ENCODE data around the gene ZC3H7A.
A peak's percentile ranks its signal among the peaks of the same experiment; 100 is the strongest.

The ZC3H7A gene

GRCh38 chr16:11752856-11753255 is 44.2 kb downstream of the ZC3H7A start:
- H3K27ac ChIP-seq: no peak overlapping the region
- no peak overlapping the region for H2AFZ ChIP-seq (ENCODE audit: low read depth)
- no peak overlapping the region for H3K4me2 ChIP-seq
- H3K4me1 ChIP-seq (ENCODE audit: low read depth, poor library complexity, severe bottlenecking): peaks cover 17% of the 10 kb centered on the region
- no peaks in the 10 kb centered on the region for H3K79me2 ChIP-seq (ENCODE audit: insufficient read depth, low read depth)
- H3K36me3 ChIP-seq (ENCODE audit: insufficient read depth): peaks cover 24% of the 10 kb centered on the region; the same call in 1 of the 2 replicates
- no peaks in the 10 kb centered on the region for H3K27me3 ChIP-seq (ENCODE audit: insufficient read depth, low read depth)
- no peak overlapping the region for H3K4me3 ChIP-seq (IDR thresholded peaks at IDR 0.05; ENCODE audit: insufficient read depth, low read depth, low read length)
- no peaks in the 10 kb centered on the region for H4K20me1 ChIP-seq (ENCODE audit: insufficient read depth)
- H3K9ac ChIP-seq: no peak overlapping the region
- no peak for TF ChIP-seq CTCF (conservative IDR thresholded peaks at IDR 0.05; ENCODE audit: low read depth, low read length)

- H3K36me3 ChIP-seq (ENCODE audit: insufficient read depth): peaks cover 15% of the 10 kb centered on the region; the same call in 1 of the 2 replicates
- H3K4me1 ChIP-seq (ENCODE audit: low read depth, poor library complexity, severe bottlenecking): peaks cover 44% of the 10 kb centered on the region
- H2AFZ ChIP-seq (ENCODE audit: low read depth): no peak overlapping the region
- H3K4me2 ChIP-seq: no peak overlapping the region
- H3K4me3 ChIP-seq (IDR thresholded peaks at IDR 0.05; ENCODE audit: insufficient read depth, low read depth, low read length): no peak overlapping the region
- no peaks in the 10 kb centered on the region for H3K79me2 ChIP-seq (ENCODE audit: insufficient read depth, low read depth)
- H3K27me3 ChIP-seq (ENCODE audit: insufficient read depth, low read depth): no peaks in the 10 kb centered on the region
- TF ChIP-seq CTCF (conservative IDR thresholded peaks at IDR 0.05; ENCODE audit: low read depth, low read length): no peak
- no peak overlapping the region for H3K9ac ChIP-seq
- H3K27ac ChIP-seq: no peak overlapping the region; the same call in 1 of the 2 replicates
- H4K20me1 ChIP-seq (ENCODE audit: insufficient read depth): no peaks in the 10 kb centered on the region
These were observed 47.0 kb downstream of the ZC3H7A start for GRCh38 chr16:11750056-11750455.

- Histone ChIP-seq H3K4me3 (IDR thresholded peaks at IDR 0.05; ENCODE audit: insufficient read depth, low read depth, low read length) (no peak overlapping the region), H3K9ac (peak overlapping the region; percentile 0; the same call in 1 of the 2 replicates), H3K36me3 (ENCODE audit: insufficient read depth) (peaks cover 15% of the 10 kb centered on the region; the same call in 1 of the 2 replicates), H2AFZ (ENCODE audit: low read depth) (no peak overlapping the region), H4K20me1 (ENCODE audit: insufficient read depth) (no peaks in the 10 kb centered on the region), H3K27ac (peak overlapping the region; percentile 64), H3K4me1 (ENCODE audit: low read depth, poor library complexity, severe bottlenecking) (peaks cover 58% of the 10 kb centered on the region), H3K79me2 (ENCODE audit: insufficient read depth, low read depth) (no peaks in the 10 kb centered on the region), H3K4me2 (peak overlapping the region; percentile 61), H3K27me3 (ENCODE audit: insufficient read depth, low read depth) (no peaks in the 10 kb centered on the region)
- no peak for TF ChIP-seq CTCF (conservative IDR thresholded peaks at IDR 0.05; ENCODE audit: low read depth, low read length)
These were observed 48.4 kb downstream of the ZC3H7A start for GRCh38 chr16:11748404-11749254.

- Histone ChIP-seq H3K36me3 (ENCODE audit: insufficient read depth) (peaks cover 15% of the 10 kb centered on the region; the same call in 1 of the 2 replicates), H3K27me3 (ENCODE audit: insufficient read depth, low read depth) (no peaks in the 10 kb centered on the region), H3K79me2 (ENCODE audit: insufficient read depth, low read depth) (no peaks in the 10 kb centered on the region), H3K9ac (peak overlapping the region; percentile 0; the same call in 1 of the 2 replicates), H4K20me1 (ENCODE audit: insufficient read depth) (no peaks in the 10 kb centered on the region), H3K27ac (peak overlapping the region; percentile 64; the same call in 1 of the 2 replicates), H3K4me2 (peak overlapping the region; percentile 61), H3K4me3 (IDR thresholded peaks at IDR 0.05; ENCODE audit: insufficient read depth, low read depth, low read length) (no peak overlapping the region), H2AFZ (ENCODE audit: low read depth) (no peak overlapping the region), H3K4me1 (ENCODE audit: low read depth, poor library complexity, severe bottlenecking) (peaks cover 64% of the 10 kb centered on the region)
- no peak for TF ChIP-seq CTCF (conservative IDR thresholded peaks at IDR 0.05; ENCODE audit: low read depth, low read length)
These were observed 49.1 kb downstream of the ZC3H7A start for GRCh38 chr16:11747949-11748403.
